Ishikawa (cell line): Measurements from ENCODE around the gene CDC25A.

Source experiments
- CEBPB ChIP-seq: IDR thresholded peaks from 2 replicates; pipeline ENCODE4 v1.6.1; 2012
- CREB1 ChIP-seq: IDR thresholded peaks from 2 replicates; pipeline ENCODE4 v1.6.1; 2012; ENCODE audit warnings: low read depth
- EGR1 ChIP-seq: IDR thresholded peaks from 2 replicates; pipeline ENCODE4 v1.6.1; 2012
- EP300 ChIP-seq: IDR thresholded peaks from 2 replicates; pipeline ENCODE4 v1.6.1; 2012; ENCODE audit warnings: borderline replicate concordance
- FOXM1 ChIP-seq: IDR thresholded peaks from 2 replicates; pipeline ENCODE4 v1.6.1; 2012; ENCODE audit warnings: low read depth, borderline replicate concordance
- MAX ChIP-seq: IDR thresholded peaks from 2 replicates; pipeline ENCODE4 v1.6.1; 2012
- NFIC ChIP-seq: IDR thresholded peaks from 2 replicates; pipeline ENCODE4 v1.6.1; 2012
- RAD21 ChIP-seq: IDR thresholded peaks from 2 replicates; pipeline ENCODE4 v1.6.1; 2012; ENCODE audit warnings: low read depth
- REST ChIP-seq: IDR thresholded peaks from 2 replicates; pipeline ENCODE4 v1.6.1; 2012; ENCODE audit warnings: low read depth, mild to moderate bottlenecking
- TAF1 ChIP-seq: IDR thresholded peaks from 2 replicates; pipeline ENCODE4 v1.6.1; 2012; ENCODE audit warnings: low read depth, mild to moderate bottlenecking
- TCF12 ChIP-seq: IDR thresholded peaks from 2 replicates; pipeline ENCODE4 v1.6.1; 2012; ENCODE audit warnings: low read depth
- TEAD4 ChIP-seq: IDR thresholded peaks from 2 replicates; pipeline ENCODE4 v1.6.1; 2012
- USF1 ChIP-seq: IDR thresholded peaks from 2 replicates; pipeline ENCODE4 v1.6.1; 2012
- YY1 ChIP-seq: IDR thresholded peaks from 2 replicates; pipeline ENCODE4 v1.6.1; 2012; ENCODE audit warnings: low read depth
- ZBTB7A ChIP-seq: IDR thresholded peaks from 2 replicates; pipeline ENCODE4 v1.6.1; 2012; ENCODE audit warnings: low read depth

CDC25A gene

GRCh38 chr3:48140936-48141603 lies 47.1 kb downstream of the CDC25A start:
- TF ChIP-seq EP300 (no peak), NFIC (no peak), ZBTB7A (no peak), YY1 (no peak), RAD21 (no peak), REST (no peak), TAF1 (no peak), CEBPB (no peak), EGR1 (no peak), TCF12 (no peak), TEAD4 (no peak), FOXM1 (no peak), MAX (no peak), CREB1 (no peak), USF1 (no peak)

- no peak for TF ChIP-seq NFIC
- TF ChIP-seq ZBTB7A: no peak
- no peak for TF ChIP-seq YY1
- no peak for TF ChIP-seq CEBPB
- TF ChIP-seq TEAD4: no peak
- no peak for TF ChIP-seq EP300
- TF ChIP-seq TCF12: no peak
- TF ChIP-seq REST: no peak
- TF ChIP-seq EGR1: no peak
- no peak for TF ChIP-seq FOXM1
- TF ChIP-seq USF1: no peak
- no peak for TF ChIP-seq MAX
Measured at GRCh38 chr3:48140336-48140757, 47.9 kb downstream of the CDC25A start.

- TF ChIP-seq TCF12: no peak
- TF ChIP-seq CREB1: no peak
- TF ChIP-seq MAX: no peak
- no peak for TF ChIP-seq YY1
- TF ChIP-seq TEAD4: no peak
- no peak for TF ChIP-seq NFIC
- no peak for TF ChIP-seq FOXM1
- no peak for TF ChIP-seq EP300
- TF ChIP-seq REST: no peak
- no peak for TF ChIP-seq RAD21
- TF ChIP-seq EGR1: no peak
- no peak for TF ChIP-seq TAF1
- TF ChIP-seq ZBTB7A: no peak
- TF ChIP-seq USF1: no peak
- no peak for TF ChIP-seq CEBPB
Measured at GRCh38 chr3:48137425-48137999, 50.7 kb downstream of the CDC25A start.
